ENCODE data around the gene SMURF2.
"Not testable (repeated sequence)": the region's sequence is repeated elsewhere in the genome, so short reads cannot be mapped to it uniquely, and the experiment has no call there.

DNA sequence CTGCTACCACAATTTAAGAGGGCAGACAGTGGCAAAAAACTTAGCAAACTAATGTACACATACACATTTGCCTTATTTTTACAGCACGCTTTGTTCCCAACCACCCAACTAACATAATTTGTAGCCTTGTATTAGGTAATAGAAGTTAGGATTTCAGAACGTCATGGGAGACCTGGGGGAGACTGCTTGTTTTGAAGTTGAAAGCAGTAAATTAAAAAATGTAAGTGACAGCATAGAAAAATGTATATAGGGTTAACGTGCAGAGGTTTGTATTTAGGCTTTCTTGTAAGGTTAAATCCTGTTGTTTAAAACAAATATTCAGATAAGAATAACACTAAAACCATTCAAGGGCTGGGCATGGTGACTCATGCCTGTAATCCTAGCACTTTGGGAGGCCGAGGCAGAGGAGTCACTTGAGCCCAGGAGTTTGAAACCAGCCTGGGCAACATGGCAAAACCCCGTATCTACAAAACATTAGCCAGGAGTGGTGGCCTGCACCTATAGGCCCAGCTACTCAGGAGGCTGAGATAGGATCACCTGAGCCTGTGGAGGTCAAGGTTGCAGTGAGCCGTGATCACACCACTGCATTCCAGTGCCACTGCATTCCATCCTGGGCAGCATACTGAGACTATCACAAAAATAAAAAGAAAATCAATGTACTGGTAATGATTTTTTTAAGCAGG lies 2.3 kb upstream of the SMURF2 start:
- not testable (repeated sequence) for TF ChIP-seq SMC3 (IDR thresholded peaks at IDR 0.05; ENCODE audit: low read depth, low read length); MXI1 (IDR thresholded peaks at IDR 0.05; ENCODE audit: borderline replicate concordance, low read depth, low read length); BHLHE40 (IDR thresholded peaks at IDR 0.05; ENCODE audit: low read depth, low read length); POLR2A (IDR thresholded peaks at IDR 0.05; ENCODE audit: low read depth, low read length); RFX5 (IDR thresholded peaks at IDR 0.05; ENCODE audit: low read depth, low read length); USF2 (IDR thresholded peaks at IDR 0.05; ENCODE audit: low read depth, low read length); MAZ (IDR thresholded peaks at IDR 0.05; ENCODE audit: borderline replicate concordance, low read depth, low read length); RAD21 (IDR thresholded peaks at IDR 0.05; ENCODE audit: low read length)
- TF ChIP-seq, protein P1, sequence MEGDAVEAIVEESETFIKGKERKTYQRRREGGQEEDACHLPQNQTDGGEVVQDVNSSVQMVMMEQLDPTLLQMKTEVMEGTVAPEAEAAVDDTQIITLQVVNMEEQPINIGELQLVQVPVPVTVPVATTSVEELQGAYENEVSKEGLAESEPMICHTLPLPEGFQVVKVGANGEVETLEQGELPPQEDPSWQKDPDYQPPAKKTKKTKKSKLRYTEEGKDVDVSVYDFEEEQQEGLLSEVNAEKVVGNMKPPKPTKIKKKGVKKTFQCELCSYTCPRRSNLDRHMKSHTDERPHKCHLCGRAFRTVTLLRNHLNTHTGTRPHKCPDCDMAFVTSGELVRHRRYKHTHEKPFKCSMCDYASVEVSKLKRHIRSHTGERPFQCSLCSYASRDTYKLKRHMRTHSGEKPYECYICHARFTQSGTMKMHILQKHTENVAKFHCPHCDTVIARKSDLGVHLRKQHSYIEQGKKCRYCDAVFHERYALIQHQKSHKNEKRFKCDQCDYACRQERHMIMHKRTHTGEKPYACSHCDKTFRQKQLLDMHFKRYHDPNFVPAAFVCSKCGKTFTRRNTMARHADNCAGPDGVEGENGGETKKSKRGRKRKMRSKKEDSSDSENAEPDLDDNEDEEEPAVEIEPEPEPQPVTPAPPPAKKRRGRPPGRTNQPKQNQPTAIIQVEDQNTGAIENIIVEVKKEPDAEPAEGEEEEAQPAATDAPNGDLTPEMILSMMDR (conservative IDR thresholded peaks at IDR 0.05; ENCODE audit: low read depth, low read length): not testable (repeated sequence)
- TF ChIP-seq, protein P2, sequence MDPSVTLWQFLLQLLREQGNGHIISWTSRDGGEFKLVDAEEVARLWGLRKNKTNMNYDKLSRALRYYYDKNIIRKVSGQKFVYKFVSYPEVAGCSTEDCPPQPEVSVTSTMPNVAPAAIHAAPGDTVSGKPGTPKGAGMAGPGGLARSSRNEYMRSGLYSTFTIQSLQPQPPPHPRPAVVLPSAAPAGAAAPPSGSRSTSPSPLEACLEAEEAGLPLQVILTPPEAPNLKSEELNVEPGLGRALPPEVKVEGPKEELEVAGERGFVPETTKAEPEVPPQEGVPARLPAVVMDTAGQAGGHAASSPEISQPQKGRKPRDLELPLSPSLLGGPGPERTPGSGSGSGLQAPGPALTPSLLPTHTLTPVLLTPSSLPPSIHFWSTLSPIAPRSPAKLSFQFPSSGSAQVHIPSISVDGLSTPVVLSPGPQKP (IDR thresholded peaks at IDR 0.05; ENCODE audit: borderline replicate concordance, low read depth, low read length): not testable (repeated sequence)
- TF ChIP-seq FOS (IDR thresholded peaks at IDR 0.05; ENCODE audit: low read depth, low read length): peak; percentile 58

Measured in IMR-90 (cell line).